Spleen (tissue), 13 donors: ENCODE measurements around the gene CREBRF. TPM values are rescaled to one million over a fixed set of nuclear protein-coding genes. Genes with fewer than 3 reads are reported as not detected.

Source experiments
- DNase-seq: peaks from one replicate; pipeline ENCODE4 v3.0.0-alpha.2; 2020
- H3K27ac ChIP-seq, 8 donors: fragments of 200-600 bp; sonication (generic) in 7 of 8; 1 replicate in 4 of 8; 2 replicates in 4 of 8; pipeline versions ENCODE4 v1.5.0 to v1.8.0; 2016 to 2021; ENCODE audit warnings: inconsistent platforms in 4 of 8, mild to moderate bottlenecking in 4 of 8, moderate library complexity in 1 of 8
- H3K27me3 ChIP-seq, 7 donors: fragments of 200-600 bp; sonication (generic) in 6 of 7; replicated peaks in 1 of 7; 1 replicate in 4 of 7; 2 replicates in 3 of 7; pipeline versions ENCODE4 v1.5.0 to v1.8.0; 2016 to 2021; ENCODE audit warnings: inconsistent platforms in 3 of 7, mild to moderate bottlenecking in 1 of 7
- H3K36me3 ChIP-seq, 6 donors: fragments of 200-600 bp; sonication (generic) in 5 of 6; 1 replicate in 4 of 6; 2 replicates in 2 of 6; pipeline versions ENCODE4 v1.5.0 to v1.8.0; 2016 to 2021; ENCODE audit warnings: inconsistent platforms in 2 of 6
- H3K4me1 ChIP-seq, 6 donors: fragments of 200-600 bp; sonication (generic) in 5 of 6; 1 replicate in 3 of 6; 2 replicates in 3 of 6; pipeline versions ENCODE4 v1.5.0 to v1.8.0; 2016 to 2021; ENCODE audit warnings: inconsistent platforms in 3 of 6
- H3K4me3 ChIP-seq, 8 donors: fragments of 200-600 bp; sonication (generic) in 7 of 8; 1 replicate in 4 of 8; 2 replicates in 4 of 8; pipeline versions ENCODE4 v1.5.0 to v1.8.0; 2016 to 2021; ENCODE audit warnings: inconsistent platforms in 4 of 8, mild to moderate bottlenecking in 4 of 8, moderate library complexity in 2 of 8
- H3K9me3 ChIP-seq, 8 donors: fragments of 200-600 bp; sonication (generic) in 7 of 8; 1 replicate in 4 of 8; 2 replicates in 4 of 8; pipeline versions ENCODE4 v1.5.0 to v1.8.0; 2016 to 2021; ENCODE audit warnings: inconsistent platforms in 4 of 8
- POLR2A ChIP-seq, 3 donors: fragments of 450-650 bp; IDR thresholded peaks; one replicate each; pipeline ENCODE4 v1.5.1; 2017; ENCODE audit warnings: antibody characterized with exemption in 3 of 3, mild to moderate bottlenecking in 1 of 3
- POLR2AphosphoS5 ChIP-seq, 3 donors: sonication (generic); formaldehyde crosslinking; IDR thresholded peaks; one replicate each; pipeline ENCODE4 v1.5.1; 2017; ENCODE audit warnings: antibody characterized with exemption in 3 of 3
- WGBS, 5 donors: extraction: QIAGEN DNeasy Blood & Tissue Kit in 3 of 5; methylation state at CpG; one replicate each; pipeline versions ENCODE4 v1.1.5 to v1.1.7; 2013 to 2018; 5-methylcytosine and 5-hydroxymethylcytosine counted together
- intact Hi-C: fragments of 100-400 bp; cut with DNase I; formaldehyde crosslinking; loops from one replicate; pipeline ENCODE4 v1.15.0; 2023; ENCODE audit warnings: low total_unique reads
- long read RNA-seq, 2 donors: transcript quantifications; one replicate each; lab custom pipeline, GENCODE V29; 2026
- polyA plus RNA-seq, 3 donors: library from polyadenylated mRNA; stranded (reverse); fragments of 200-250 nt; gene quantifications; one replicate each; pipeline ENCODE4 v1.2.1, GENCODE V29; 2013
- total RNA-seq, 7 donors: library from RNA; depleted of rRNA in 3 of 7; stranded (reverse); fragments of >200 nt in 3 of 7; fragmentation: NEBNext Ultra II Directional in 4 of 7; extraction: Animal tissue kit (Norgen Biotek cat#: 25700) in 4 of 7; gene quantifications; one replicate each; pipeline versions ENCODE4 v1.1.0 to v1.2.1, GENCODE V29; 2016 to 2021
- TF ChIP-seq, protein P1 (sequence below), 11 experiments: fragments of 200-600 bp in 7 of 11; fragments of 450-650 bp in 4 of 11; sonication (generic) in 4 of 11; IDR thresholded peaks in 8 of 11; conservative IDR thresholded peaks in 3 of 11; 1 replicate in 7 of 11; 2 replicates in 4 of 11; pipeline versions ENCODE4 v1.4.0 to v1.8.0; 2016 to 2021; ENCODE audit warnings: antibody characterized with exemption in 11 of 11, inconsistent platforms in 4 of 11, mild to moderate bottlenecking in 1 of 11
- donor health status: healthy with polysubstance abuse.
- donor health status: DM: no; HTN: no; CAD: no; lungs with moderate emphysema.
- donor health status: DM: no; HTN: no; CAD: no.
- donor health status: Bipolar disorder and iron deficiency.
- donor health status: healthy.
- donor health status: DM: no; HTN: no; CAD: no.
- donor health status: DM: yes; HTN: yes; CAD: no.

The CREBRF gene
- total RNA-seq (10 to 100 TPM; 44.7 to 85.9 (median 58.7) TPM), polyA plus RNA-seq (1 to 10 TPM; 7.2 to 8.2 (median 7.3) TPM)
- long read RNA-seq, donor 1, partial matches to known transcripts, result 0 of 4 reads
- long read RNA-seq, donor 1, other reads (novel, unspliced or antisense), result 0 of 4 reads
- long read RNA-seq, donor 2, full-length matches to known transcripts, result 4 of 14 reads
- long read RNA-seq, donor 2, partial matches to known transcripts, result 10 of 14 reads
- long read RNA-seq, donor 2, other reads (novel, unspliced or antisense), result 0 of 14 reads

DNA sequence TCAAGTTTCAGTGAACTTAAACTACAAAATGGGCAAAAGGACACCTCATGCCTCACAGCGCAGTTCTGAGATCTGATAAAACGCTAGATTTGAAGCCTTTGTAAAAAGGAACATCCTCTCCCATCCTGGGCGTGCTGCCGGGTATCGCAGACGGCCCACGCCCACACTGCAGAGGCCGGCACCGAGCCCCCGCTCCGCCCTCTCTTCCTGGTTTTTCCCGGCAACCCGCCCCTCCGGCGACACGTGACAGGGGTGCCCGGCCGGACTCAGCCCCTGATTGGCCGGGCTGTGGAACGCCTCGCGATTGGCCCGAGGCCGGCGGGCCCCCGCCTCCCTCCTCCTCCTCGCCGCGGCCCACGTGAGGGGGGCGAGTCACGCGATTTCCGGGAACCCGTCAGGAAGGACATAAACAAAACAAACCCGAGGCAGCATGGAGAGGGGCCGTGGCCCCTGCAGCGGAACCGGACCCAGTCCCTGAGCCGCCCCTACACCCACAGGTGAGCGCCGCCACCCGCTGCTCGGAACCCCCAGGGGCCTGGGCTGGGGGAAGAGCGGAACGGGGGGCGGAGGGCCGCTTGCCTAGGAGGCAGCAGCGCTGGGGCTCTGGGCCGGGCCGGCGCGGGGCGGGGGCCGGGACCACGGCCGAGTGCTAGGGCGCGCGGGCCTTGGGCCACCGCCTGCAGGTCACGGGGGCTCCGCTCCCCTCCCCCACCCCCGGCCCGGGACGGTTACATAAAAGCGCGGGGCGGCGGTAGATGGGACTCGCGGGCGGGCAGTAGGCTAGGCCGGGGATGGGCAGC is at the start of gene CREBRF:
Gene CREBRF (plus strand): TSS at position 370 of the 800 bp plus-strand sequence. CDS start 24,424 bp downstream, outside the sequence.
- Histone ChIP-seq H3K4me1 (peaks cover 18 to 68% (median 46%) of the 10 kb centered on the region in 6 donors), H3K27ac (peak within 1 kb of the TSS; percentile 89 to 100 (median 100)), H3K36me3 (peaks cover 0 to 22% (median 2%) of the 10 kb centered on the region in 6 donors), H3K4me3 (peak within 1 kb of the TSS; percentile 97 to 100 (median 100)), H3K27me3 (peaks cover 0 to 2% (median 0%) of the 10 kb centered on the region in 7 donors), H3K9me3 (no peaks in the 10 kb centered on the region)
- DNase-seq, result peak; percentile 99
- intact Hi-C loops, result no loop called here
- 0 to 1% (median 0%) methylated on average over 39 to 74 of the region's 74 CpGs for WGBS, 5 donors
- TF ChIP-seq POLR2AphosphoS5 (IDR thresholded peaks at IDR 0.05), result peak; percentile 92 to 95 (median 95)
- TF ChIP-seq, protein P1, sequence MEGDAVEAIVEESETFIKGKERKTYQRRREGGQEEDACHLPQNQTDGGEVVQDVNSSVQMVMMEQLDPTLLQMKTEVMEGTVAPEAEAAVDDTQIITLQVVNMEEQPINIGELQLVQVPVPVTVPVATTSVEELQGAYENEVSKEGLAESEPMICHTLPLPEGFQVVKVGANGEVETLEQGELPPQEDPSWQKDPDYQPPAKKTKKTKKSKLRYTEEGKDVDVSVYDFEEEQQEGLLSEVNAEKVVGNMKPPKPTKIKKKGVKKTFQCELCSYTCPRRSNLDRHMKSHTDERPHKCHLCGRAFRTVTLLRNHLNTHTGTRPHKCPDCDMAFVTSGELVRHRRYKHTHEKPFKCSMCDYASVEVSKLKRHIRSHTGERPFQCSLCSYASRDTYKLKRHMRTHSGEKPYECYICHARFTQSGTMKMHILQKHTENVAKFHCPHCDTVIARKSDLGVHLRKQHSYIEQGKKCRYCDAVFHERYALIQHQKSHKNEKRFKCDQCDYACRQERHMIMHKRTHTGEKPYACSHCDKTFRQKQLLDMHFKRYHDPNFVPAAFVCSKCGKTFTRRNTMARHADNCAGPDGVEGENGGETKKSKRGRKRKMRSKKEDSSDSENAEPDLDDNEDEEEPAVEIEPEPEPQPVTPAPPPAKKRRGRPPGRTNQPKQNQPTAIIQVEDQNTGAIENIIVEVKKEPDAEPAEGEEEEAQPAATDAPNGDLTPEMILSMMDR (IDR thresholded peaks at IDR 0.05 in 8 of 11, conservative IDR thresholded peaks at IDR 0.05 in 3 of 11), result peak in 1 of 11 experiments; percentile 6
- peak in 2 of 3 donors; percentile 36 to 67 for TF ChIP-seq POLR2A (IDR thresholded peaks at IDR 0.05)

DNA sequence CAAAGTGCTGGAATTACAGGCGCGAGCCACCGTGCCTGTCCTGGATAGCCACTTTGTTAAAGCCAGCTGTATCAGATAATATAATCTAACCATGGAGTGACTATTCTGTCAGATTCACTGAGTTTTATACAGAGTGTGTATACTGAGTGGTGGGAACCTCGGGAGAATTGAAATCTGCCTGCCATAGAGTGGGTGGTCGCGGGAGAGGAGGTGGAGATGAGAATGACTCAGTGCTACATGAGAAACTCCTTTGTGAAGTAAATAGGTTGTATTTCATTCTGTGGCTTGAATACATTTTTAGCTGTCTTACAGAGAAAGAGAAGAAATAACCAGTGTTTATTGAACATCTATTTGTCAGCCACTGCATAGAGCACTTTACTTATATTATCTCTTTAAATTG is 46.1 kb upstream of the CREBRF start:
- DNase-seq, result no peak
- WGBS, 5 donors, result 80 to 89% (median 86%) methylated on average over 6 of the region's 6 CpGs
- peak overlapping the region in 4 of 8 donors; percentile 9 to 90 (median 74) for H3K27ac ChIP-seq
- no peak overlapping the region for H3K4me3 ChIP-seq
- H3K36me3 ChIP-seq, result peaks cover 0 to 4% (median 0%) of the 10 kb centered on the region in 6 donors
- TF ChIP-seq, protein P1 (IDR thresholded peaks at IDR 0.05 in 8 of 11, conservative IDR thresholded peaks at IDR 0.05 in 3 of 11), result no peak
- TF ChIP-seq POLR2AphosphoS5 (IDR thresholded peaks at IDR 0.05) (no peak), POLR2A (IDR thresholded peaks at IDR 0.05) (no peak)
- H3K9me3 ChIP-seq, result no peaks in the 10 kb centered on the region
- intact Hi-C loops, result no loop called here
- H3K4me1 ChIP-seq, result peaks cover 9 to 99% (median 76%) of the 10 kb centered on the region in 6 donors
- H3K27me3 ChIP-seq, result no peaks in the 10 kb centered on the region

DNA sequence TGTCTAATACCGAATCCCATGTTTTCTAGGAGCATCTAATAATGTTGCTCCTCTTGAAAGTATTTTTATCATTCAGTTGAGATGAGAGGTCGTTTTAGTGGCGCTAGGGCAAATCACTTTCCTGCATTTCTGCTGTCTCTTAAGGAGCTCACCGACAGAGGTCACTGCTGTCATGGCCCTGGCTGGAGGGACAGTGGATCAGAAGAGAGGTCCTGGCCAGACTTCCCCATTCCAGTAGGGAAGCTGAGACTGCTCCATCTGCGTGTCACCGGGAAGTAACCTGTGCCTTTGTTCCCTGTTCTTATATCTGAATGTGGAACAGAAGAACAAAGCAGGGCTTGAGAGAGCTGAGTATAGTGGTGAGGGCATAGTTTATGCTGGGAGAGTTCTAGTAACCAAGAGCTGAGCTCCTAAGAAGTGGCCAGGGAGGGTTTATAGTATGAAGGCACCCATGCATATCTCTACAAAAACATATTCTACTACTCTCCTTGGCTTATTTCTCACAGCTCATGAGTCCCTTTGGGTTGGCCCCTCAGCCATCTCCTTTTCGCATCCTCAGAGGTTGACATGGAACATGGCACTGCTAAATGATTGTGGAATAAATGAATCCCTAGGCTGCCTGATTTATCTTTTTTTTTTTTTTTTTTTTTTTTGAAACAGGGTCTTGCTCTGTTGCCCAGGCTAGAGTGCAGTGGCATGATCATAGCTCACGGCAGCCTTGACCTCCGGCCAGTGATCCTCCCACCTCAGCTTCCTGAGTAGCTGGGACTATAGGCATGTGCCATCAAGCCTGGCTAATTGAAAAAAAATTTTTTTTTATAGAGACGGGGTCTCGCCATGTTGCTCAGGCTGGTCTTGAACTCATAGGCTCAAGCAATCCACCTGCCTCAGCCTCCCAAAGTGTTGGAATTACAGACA is 45.3 kb upstream of the CREBRF start:
- intact Hi-C loops, result no loop called here
- H3K27me3 ChIP-seq, result no peaks in the 10 kb centered on the region
- 70 to 79% (median 71%) methylated on average over 11 of the region's 11 CpGs for WGBS, 5 donors
- DNase-seq, result no peak
- no peaks in the 10 kb centered on the region for H3K9me3 ChIP-seq
- H3K36me3 ChIP-seq, result peaks cover 0 to 4% (median 0%) of the 10 kb centered on the region in 6 donors
- peak overlapping the region in 4 of 8 donors; percentile 27 to 90 (median 74) for H3K27ac ChIP-seq
- peaks cover 13 to 100% (median 82%) of the 10 kb centered on the region in 6 donors for H3K4me1 ChIP-seq
- TF ChIP-seq POLR2A (IDR thresholded peaks at IDR 0.05) (no peak), POLR2AphosphoS5 (IDR thresholded peaks at IDR 0.05) (peak in 1 of 3 donors; percentile 65)
- TF ChIP-seq, protein P1 (IDR thresholded peaks at IDR 0.05 in 8 of 11, conservative IDR thresholded peaks at IDR 0.05 in 3 of 11), result peak in 8 of 11 experiments; percentile 19 to 41 (median 34)
- no peak overlapping the region for H3K4me3 ChIP-seq
